Gastroesophageal sphincter (tissue), 4 donors: Measurements from ENCODE around the gene TFAM. TPM values are rescaled to one million over a fixed set of nuclear protein-coding genes. Genes with fewer than 3 reads are reported as not detected.

ENCODE experiments used
- ATAC-seq: fragments of 150-250 bp; one replicate; pipeline ENCODE4 v1.9.1; 2016; ENCODE audit warnings: mild to moderate bottlenecking, moderate library complexity
- H3K27ac ChIP-seq, 4 donors: fragments of 200-600 bp; sonication (generic) in 3 of 4; 1 replicate in 3 of 4; 2 replicates in 1 of 4; pipeline ENCODE4 v1.5.1; 2016 to 2019
- H3K27me3 ChIP-seq: fragments of 200-600 bp; sonication (generic); one replicate; pipeline ENCODE4 v1.5.1; 2019
- H3K36me3 ChIP-seq, 2 donors: fragments of 200-600 bp; sonication (generic); one replicate each; pipeline ENCODE4 v1.5.1; 2019; ENCODE audit warnings: control low read depth in 1 of 2
- H3K4me1 ChIP-seq, 3 donors: fragments of 200-600 bp; sonication (generic); 1 replicate in 2 of 3; 2 replicates in 1 of 3; pipeline ENCODE4 v1.5.1; 2016 to 2019; ENCODE audit warnings: control low read depth in 2 of 3
- H3K4me3 ChIP-seq, 2 donors: fragments of 200-600 bp; sonication (generic); one replicate each; pipeline ENCODE4 v1.5.1; 2019; ENCODE audit warnings: mild to moderate bottlenecking in 1 of 2, moderate library complexity in 1 of 2
- H3K9me3 ChIP-seq, 3 donors: fragments of 200-600 bp; sonication (generic); one replicate each; pipeline ENCODE4 v1.5.1; 2017 to 2019; ENCODE audit warnings: control low read depth in 2 of 3
- EP300 ChIP-seq: sonication (generic); formaldehyde crosslinking; IDR thresholded peaks from one replicate; pipeline ENCODE4 v1.6.1; 2017; ENCODE audit warnings: antibody characterized with exemption, mild to moderate bottlenecking
- POLR2A ChIP-seq, 2 donors: fragments of 450-650 bp; IDR thresholded peaks; one replicate each; pipeline ENCODE4 v1.6.1; 2017; ENCODE audit warnings: antibody characterized with exemption in 2 of 2, mild to moderate bottlenecking in 2 of 2, moderate library complexity in 1 of 2
- POLR2AphosphoS5 ChIP-seq: sonication (generic); formaldehyde crosslinking; IDR thresholded peaks from one replicate; pipeline ENCODE4 v1.6.1; 2017; ENCODE audit warnings: antibody characterized with exemption
- WGBS, 2 donors: methylation state at CpG; one replicate each; pipeline ENCODE4 v1.1.5; 2018; ENCODE audit warnings: low coverage in 1 of 2; 5-methylcytosine and 5-hydroxymethylcytosine counted together
- total RNA-seq, 4 donors: library from RNA; depleted of rRNA; stranded (reverse); fragments of >200 nt; gene quantifications; one replicate each; pipeline ENCODE4 v1.1.0, GENCODE V29; 2016
- TF ChIP-seq, protein P1 (sequence below), 4 experiments: fragments of 200-600 bp in 2 of 4; fragments of 450-650 bp in 2 of 4; sonication (generic) in 1 of 4; IDR thresholded peaks; one replicate each; pipeline ENCODE4 v1.5.1; 2017 to 2019; ENCODE audit warnings: antibody characterized with exemption in 4 of 4, mild to moderate bottlenecking in 2 of 4, moderate library complexity in 2 of 4

TFAM gene
- total RNA-seq, result 10 to 100 TPM; 17.5 to 29.1 (median 21.2) TPM

DNA sequence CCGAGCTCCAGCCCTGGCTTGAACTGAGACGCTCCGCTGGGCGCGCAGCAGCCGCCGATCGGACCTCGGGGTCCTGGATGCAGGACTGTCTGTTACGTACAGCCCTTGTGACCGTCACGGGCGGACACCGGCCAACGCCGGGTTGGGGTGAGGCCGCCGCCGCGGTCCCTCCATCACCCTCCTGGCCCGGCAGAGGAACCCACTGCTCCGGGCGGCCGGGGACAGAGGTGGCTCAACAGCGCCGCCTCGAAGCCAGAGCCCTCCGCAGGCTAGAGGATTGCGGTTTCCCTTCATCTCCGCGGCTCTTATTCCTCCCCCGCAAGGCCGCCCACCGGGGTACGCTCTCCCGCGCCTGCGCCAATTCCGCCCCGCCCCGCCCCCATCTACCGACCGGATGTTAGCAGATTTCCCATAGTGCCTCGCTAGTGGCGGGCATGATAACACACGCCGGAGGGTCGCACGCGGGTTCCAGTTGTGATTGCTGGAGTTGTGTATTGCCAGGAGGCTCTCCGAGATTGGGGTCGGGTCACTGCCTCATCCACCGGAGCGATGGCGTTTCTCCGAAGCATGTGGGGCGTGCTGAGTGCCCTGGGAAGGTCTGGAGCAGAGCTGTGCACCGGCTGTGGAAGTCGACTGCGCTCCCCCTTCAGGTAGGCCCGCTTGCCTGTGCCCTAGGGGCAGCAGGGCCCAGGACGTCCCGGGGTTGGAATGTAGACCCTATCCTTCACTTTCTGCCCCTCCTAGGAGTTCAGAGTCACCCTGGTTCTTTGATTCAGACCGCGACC is at the start of gene TFAM:
Gene TFAM (plus strand): TSS at position 412 of the 785 bp plus-strand sequence. CDS start 138 bp downstream, at position 550.
- H3K36me3 ChIP-seq, result peaks cover 0 to 32% of the 10 kb centered on the region in 2 donors
- no peaks in the 10 kb centered on the region for H3K27me3 ChIP-seq
- H3K4me1 ChIP-seq, result peaks cover 5 to 37% (median 12%) of the 10 kb centered on the region in 3 donors
- peak; percentile 98 for ATAC-seq
- no peaks in the 10 kb centered on the region for H3K9me3 ChIP-seq
- H3K27ac ChIP-seq, result peak within 1 kb of the TSS; percentile 64 to 93 (median 90)
- 0 to 1% methylated on average over 2 to 16 of the region's 65 CpGs for WGBS, 2 donors
- H3K4me3 ChIP-seq, result peak within 1 kb of the TSS; percentile 70 to 86
- TF ChIP-seq EP300 (no peak), POLR2AphosphoS5 (peak; percentile 97), POLR2A (IDR thresholded peaks at IDR 0.05) (peak; percentile 80 to 83)
- TF ChIP-seq, protein P1, sequence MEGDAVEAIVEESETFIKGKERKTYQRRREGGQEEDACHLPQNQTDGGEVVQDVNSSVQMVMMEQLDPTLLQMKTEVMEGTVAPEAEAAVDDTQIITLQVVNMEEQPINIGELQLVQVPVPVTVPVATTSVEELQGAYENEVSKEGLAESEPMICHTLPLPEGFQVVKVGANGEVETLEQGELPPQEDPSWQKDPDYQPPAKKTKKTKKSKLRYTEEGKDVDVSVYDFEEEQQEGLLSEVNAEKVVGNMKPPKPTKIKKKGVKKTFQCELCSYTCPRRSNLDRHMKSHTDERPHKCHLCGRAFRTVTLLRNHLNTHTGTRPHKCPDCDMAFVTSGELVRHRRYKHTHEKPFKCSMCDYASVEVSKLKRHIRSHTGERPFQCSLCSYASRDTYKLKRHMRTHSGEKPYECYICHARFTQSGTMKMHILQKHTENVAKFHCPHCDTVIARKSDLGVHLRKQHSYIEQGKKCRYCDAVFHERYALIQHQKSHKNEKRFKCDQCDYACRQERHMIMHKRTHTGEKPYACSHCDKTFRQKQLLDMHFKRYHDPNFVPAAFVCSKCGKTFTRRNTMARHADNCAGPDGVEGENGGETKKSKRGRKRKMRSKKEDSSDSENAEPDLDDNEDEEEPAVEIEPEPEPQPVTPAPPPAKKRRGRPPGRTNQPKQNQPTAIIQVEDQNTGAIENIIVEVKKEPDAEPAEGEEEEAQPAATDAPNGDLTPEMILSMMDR (IDR thresholded peaks at IDR 0.05), result peak in 3 of 4 experiments; percentile 36 to 75 (median 42)

DNA sequence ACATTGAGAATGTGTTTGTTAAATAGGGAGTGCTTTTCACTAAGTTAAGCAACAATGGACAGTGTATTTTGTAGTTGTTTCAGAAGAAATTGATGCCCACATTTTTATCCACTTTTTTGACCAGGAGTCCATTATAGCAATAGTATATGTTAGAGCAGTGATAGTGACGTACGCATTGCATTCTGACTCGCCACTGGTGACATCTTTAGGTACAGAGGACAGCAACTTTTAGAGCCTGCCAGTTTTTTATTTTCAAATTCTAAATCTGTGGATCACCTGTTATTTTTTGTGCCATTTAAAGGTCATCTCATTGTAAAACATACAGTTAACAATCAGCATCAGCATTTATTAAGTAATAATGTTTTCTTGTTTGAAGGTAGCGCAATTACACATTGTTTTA is 49.0 kb upstream of the TFAM start:
- H3K27ac ChIP-seq, result no peak overlapping the region
- H3K9me3 ChIP-seq, result no peaks in the 10 kb centered on the region
- H3K4me1 ChIP-seq, result peaks cover 0 to 47% (median 0%) of the 10 kb centered on the region in 3 donors
- no peaks in the 10 kb centered on the region for H3K27me3 ChIP-seq
- WGBS, 2 donors, result 77 to 89% methylated on average over 4 of the region's 4 CpGs
- H3K36me3 ChIP-seq, result no peaks in the 10 kb centered on the region
- TF ChIP-seq, protein P1 (IDR thresholded peaks at IDR 0.05), result no peak
- TF ChIP-seq EP300 (no peak), POLR2AphosphoS5 (no peak), POLR2A (IDR thresholded peaks at IDR 0.05) (no peak)
- H3K4me3 ChIP-seq, result peak overlapping the region in 1 of 2 donors; percentile 92
- ATAC-seq, result no peak

DNA sequence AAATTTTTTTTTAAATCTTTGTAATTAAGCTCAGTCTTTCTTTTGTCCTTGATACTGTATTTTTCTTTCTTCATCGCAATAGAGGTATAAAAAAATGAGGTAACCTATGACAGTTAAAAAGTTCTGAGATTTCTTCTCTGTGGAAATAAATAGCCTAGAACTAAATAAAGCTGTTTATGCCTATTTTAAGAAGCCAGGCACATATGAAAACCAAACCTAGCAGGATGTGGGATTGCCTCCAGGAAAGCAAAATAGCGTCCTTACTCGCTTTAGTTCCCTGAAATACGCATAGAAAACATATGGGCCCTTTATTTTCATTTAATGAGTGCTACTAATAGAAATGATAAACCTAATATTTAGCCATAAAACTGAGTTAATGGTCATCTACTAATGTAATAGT is 43.8 kb upstream of the TFAM start:
- no peak overlapping the region for H3K4me3 ChIP-seq
- H3K27ac ChIP-seq, result no peak overlapping the region
- peaks cover 0 to 35% (median 0%) of the 10 kb centered on the region in 3 donors for H3K4me1 ChIP-seq
- no peak for TF ChIP-seq EP300
- TF ChIP-seq POLR2A (IDR thresholded peaks at IDR 0.05), result no peak
- TF ChIP-seq, protein P1 (IDR thresholded peaks at IDR 0.05), result no peak
- TF ChIP-seq POLR2AphosphoS5, result no peak
- no peaks in the 10 kb centered on the region for H3K27me3 ChIP-seq
- no peak for ATAC-seq
- no peaks in the 10 kb centered on the region for H3K9me3 ChIP-seq
- H3K36me3 ChIP-seq, result no peaks in the 10 kb centered on the region
- WGBS, 2 donors, result 79 to 86% methylated on average over 4 of the region's 4 CpGs

DNA sequence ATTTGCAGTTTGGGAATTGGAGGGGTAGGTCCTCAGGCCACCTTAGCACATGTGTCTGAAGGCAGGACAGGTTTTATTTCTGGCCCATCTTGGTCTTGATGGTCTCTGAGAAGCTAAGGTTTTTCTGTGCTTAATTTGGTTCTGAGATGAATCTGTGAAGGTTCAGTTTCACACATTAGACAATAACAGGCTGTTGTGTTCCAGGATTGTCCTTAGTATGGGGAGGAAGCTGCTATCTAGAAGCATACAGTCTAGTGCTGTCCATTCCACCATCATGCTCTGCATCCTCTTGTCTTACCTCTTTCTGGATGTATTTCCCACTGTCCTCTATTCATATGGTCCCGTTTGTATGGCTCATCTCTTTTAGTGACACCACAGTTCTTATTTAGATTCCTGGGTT is 43.3 kb upstream of the TFAM start:
- H3K36me3 ChIP-seq, result no peaks in the 10 kb centered on the region
- no peaks in the 10 kb centered on the region for H3K27me3 ChIP-seq
- TF ChIP-seq EP300, result no peak
- TF ChIP-seq POLR2AphosphoS5, result no peak
- no peak for TF ChIP-seq POLR2A (IDR thresholded peaks at IDR 0.05)
- TF ChIP-seq, protein P1 (IDR thresholded peaks at IDR 0.05), result no peak
- H3K9me3 ChIP-seq, result no peaks in the 10 kb centered on the region
- H3K4me3 ChIP-seq, result no peak overlapping the region
- no peak for ATAC-seq
- H3K4me1 ChIP-seq, result peaks cover 0 to 30% (median 0%) of the 10 kb centered on the region in 3 donors
- no peak overlapping the region for H3K27ac ChIP-seq
- 80% methylated on average over 1 of the region's 1 CpG; no CpG with 5 or more reads in 1 of the 2 donors for WGBS, 2 donors

DNA sequence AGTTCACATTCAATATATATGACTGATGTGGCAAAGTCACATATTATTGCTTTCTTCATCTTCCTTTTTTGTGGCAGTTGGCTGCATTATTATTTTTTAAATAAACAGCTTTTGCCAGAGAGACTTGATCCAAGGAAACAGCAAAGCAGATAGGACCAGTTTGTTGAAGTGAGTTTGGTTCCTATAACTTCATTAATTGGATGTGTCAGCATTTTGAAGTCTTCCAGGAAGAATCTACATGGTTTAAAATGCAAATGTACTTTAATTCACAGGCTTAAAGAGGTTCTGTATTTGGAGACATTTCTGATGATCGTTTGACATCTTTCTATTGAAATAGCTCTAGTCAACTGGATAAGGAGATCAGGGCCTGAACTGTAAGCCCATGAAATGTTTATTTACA is 37.2 kb upstream of the TFAM start:
- Histone ChIP-seq H3K4me3 (no peak overlapping the region), H3K27me3 (no peaks in the 10 kb centered on the region)

More for the DNA sequence above, 37.2 kb upstream of the TFAM start:
- WGBS, 2 donors, result 50 to 78% methylated on average over 1 of the region's 1 CpG
- no peaks in the 10 kb centered on the region for H3K9me3 ChIP-seq
- H3K27ac ChIP-seq, result no peak overlapping the region
- H3K36me3 ChIP-seq, result no peaks in the 10 kb centered on the region
- H3K4me1 ChIP-seq, result peaks cover 0 to 7% (median 0%) of the 10 kb centered on the region in 3 donors
- TF ChIP-seq POLR2A (IDR thresholded peaks at IDR 0.05), result no peak
- TF ChIP-seq EP300, result no peak
- TF ChIP-seq POLR2AphosphoS5, result no peak
- TF ChIP-seq, protein P1 (IDR thresholded peaks at IDR 0.05), result no peak
- ATAC-seq, result no peak
